IMR-90 (cell line): ENCODE results near the gene MARCHF3. TPM values are rescaled to one million over a fixed set of nuclear protein-coding genes. Genes with fewer than 3 reads are reported as not detected.

Source experiments
- ATAC-seq: fragments of 200-7000 bp; cut with Tn5 transposase; 2 replicates; pipeline ENCODE4 v1.9.1; 2020; ENCODE audit warnings: low read depth, mild to moderate bottlenecking, moderate library complexity
- BruUV-seq: library from RNA; stranded (reverse); fragments of 400-500 nt; replicated peaks from 2 replicates; lab custom pipeline; 2021; lab: Mats Ljungman, UMichigan
- CTCF ChIA-PET: fragments of 300-600 bp; formaldehyde crosslinking; extraction: SDS; loops from one replicate; lab custom pipeline; 2021; ENCODE audit warnings: antibody characterized with exemption; lab: Yijun Ruan, JAX
- POLR2A ChIA-PET: fragments of 300-600 bp; sonication (Branson Sonifier 250); formaldehyde crosslinking; loops from one replicate; lab custom pipeline; 2022; ENCODE audit warnings: antibody characterized with exemption; ENCODE audit not compliant: unreplicated experiment; lab: Charles Lee
- DNase-seq: peaks from one replicate; pipeline ENCODE4 v3.0.0; 2013
- H2AFZ ChIP-seq: replicated peaks from 2 replicates; pipeline ENCODE3; 2013; ENCODE audit warnings: low read length, mild to moderate bottlenecking; ENCODE audit not compliant: poor library complexity
- H2AK5ac ChIP-seq: 2 replicates; pipeline ENCODE4 v1.6.1; 2013; ENCODE audit warnings: low read depth, low read length, inconsistent platforms
- H2AK9ac ChIP-seq: replicated peaks from 2 replicates; pipeline ENCODE3; 2013; ENCODE audit warnings: mild to moderate bottlenecking, low read depth, low read length, moderate library complexity; ENCODE audit not compliant: poor library complexity
- H2BK120ac ChIP-seq: 2 replicates; pipeline ENCODE4 v1.6.1; 2013; ENCODE audit warnings: low read depth, low read length, inconsistent platforms
- H2BK15ac ChIP-seq: 3 replicates; pipeline ENCODE4 v1.6.1; 2013; ENCODE audit warnings: low read depth, low read length, inconsistent platforms
- H2BK20ac ChIP-seq: 2 replicates; pipeline ENCODE4 v1.6.1; 2013; ENCODE audit warnings: low read depth, mild to moderate bottlenecking, inconsistent platforms, low read length, moderate library complexity
- H2BK5ac ChIP-seq: 2 replicates; pipeline ENCODE4 v1.6.1; 2013; ENCODE audit warnings: mild to moderate bottlenecking, low read depth, low read length, inconsistent platforms; ENCODE audit not compliant: poor library complexity, severe bottlenecking
- H3K14ac ChIP-seq: replicated peaks from 2 replicates; pipeline ENCODE4 v1.6.1; 2013; ENCODE audit warnings: low read depth, low read length, inconsistent platforms
- H3K18ac ChIP-seq: 2 replicates; pipeline ENCODE4 v1.6.1; 2013; ENCODE audit warnings: low read depth, low read length, control low read depth
- H3K23ac ChIP-seq: 2 replicates; pipeline ENCODE4 v1.6.1; 2013; ENCODE audit warnings: low read depth, low read length, inconsistent platforms
- H3K27ac ChIP-seq: 2 replicates; pipeline ENCODE4 v1.5.1; 2013; ENCODE audit warnings: mild to moderate bottlenecking, control low read depth, low read length; ENCODE audit not compliant: insufficient read depth
- H3K27me3 ChIP-seq: 2 replicates; pipeline ENCODE4 v1.6.1; 2013; ENCODE audit warnings: low read length; ENCODE audit not compliant: control insufficient read depth, insufficient read depth
- H3K36me3 ChIP-seq: 2 replicates; pipeline ENCODE4 v1.6.1; 2013; ENCODE audit warnings: low read length, mixed read lengths; ENCODE audit not compliant: control insufficient read depth, insufficient read depth
- H3K4ac ChIP-seq: 2 replicates; pipeline ENCODE4 v1.6.1; 2013; ENCODE audit warnings: low read depth, low read length, inconsistent platforms
- H3K4me1 ChIP-seq: 2 replicates; pipeline ENCODE4 v1.6.1; 2013; ENCODE audit warnings: low read length, mixed read lengths; ENCODE audit not compliant: control insufficient read depth, insufficient read depth
- H3K4me2 ChIP-seq: 2 replicates; pipeline ENCODE4 v1.6.1; 2013; ENCODE audit warnings: low read depth, mild to moderate bottlenecking, control low read depth, low read length, moderate library complexity
- H3K4me3 ChIP-seq: 2 replicates; pipeline ENCODE4 v1.5.1; 2013; ENCODE audit warnings: low read depth, mild to moderate bottlenecking, control low read depth, low read length, moderate library complexity; ENCODE audit not compliant: insufficient read depth
- H3K56ac ChIP-seq: 2 replicates; pipeline ENCODE4 v1.6.1; 2013; ENCODE audit warnings: low read length, inconsistent platforms; ENCODE audit not compliant: insufficient read depth; ENCODE audit errors: extremely low read depth
- H3K79me1 ChIP-seq, 2 experiments: 2 replicates each; pipeline ENCODE4 v1.6.1; 2013; ENCODE audit warnings: low read length in 2 of 2, inconsistent platforms in 1 of 2, low read depth in 1 of 2
- H3K9ac ChIP-seq: 2 replicates; pipeline ENCODE4 v1.6.1; 2013; ENCODE audit warnings: low read depth, low read length, control low read depth
- H3K9me1 ChIP-seq: 2 replicates; pipeline ENCODE4 v1.6.1; 2013; ENCODE audit warnings: low read length, inconsistent platforms; ENCODE audit not compliant: insufficient read depth
- H3K9me3 ChIP-seq: 2 replicates; pipeline ENCODE4 v1.6.1; 2013; ENCODE audit warnings: low read length; ENCODE audit not compliant: control insufficient read depth, insufficient read depth
- H4K20me1 ChIP-seq: 2 replicates; pipeline ENCODE4 v1.6.1; 2013; ENCODE audit warnings: low read length, inconsistent platforms; ENCODE audit not compliant: insufficient read depth
- H4K5ac ChIP-seq: 2 replicates; pipeline ENCODE4 v1.6.1; 2013; ENCODE audit warnings: mild to moderate bottlenecking, low read depth, low read length, control low read depth
- H4K8ac ChIP-seq, 2 experiments: 2 replicates each; pipeline ENCODE4 v1.6.1; 2013; ENCODE audit warnings: low read depth in 2 of 2, low read length in 2 of 2, control low read depth in 1 of 2, inconsistent platforms in 1 of 2
- H4K91ac ChIP-seq: 2 replicates; pipeline ENCODE4 v1.6.1; 2013; ENCODE audit warnings: low read depth, low read length, inconsistent platforms; ENCODE audit not compliant: insufficient read depth
- MAZ ChIP-seq: IDR thresholded peaks from 2 replicates; pipeline ENCODE4 v1.6.1; 2012; ENCODE audit warnings: low read depth, mild to moderate bottlenecking, low read length, improper control_type of control experiment, moderate library complexity, borderline replicate concordance
- WGBS, 2 experiments: methylation state at CpG; one replicate each; pipeline versions ENCODE4 v1.1.5 to v1.1.7; 2013; ENCODE audit warnings: missing lambda C conversion rate in 2 of 2; ENCODE audit not compliant: insufficient read length in 1 of 2; ENCODE audit errors: extremely low coverage in 2 of 2; 5-methylcytosine and 5-hydroxymethylcytosine counted together
- dilution Hi-C: fragments of 300-500 bp; cut with HindIII; formaldehyde crosslinking; loops from one replicate; pipeline ENCODE4 v1.14.3; 2018; ENCODE audit warnings: low sequenced_read_pairs; ENCODE audit not compliant: unreplicated experiment
- in situ Hi-C: fragments of 300-500 bp; cut with MboI; formaldehyde crosslinking; loops from 3 replicates; pipeline ENCODE4 v1.14.3; 2019; ENCODE audit warnings: low sequenced_read_pairs, inconsistent platforms, mixed read lengths
- intact Hi-C: fragments of 100-400 bp; cut with micrococcal nuclease; formaldehyde crosslinking; loops from 2 replicates; pipeline ENCODE4 v1.10.0; 2022
- polyA plus RNA-seq, 3 experiments: library from polyadenylated mRNA; depleted of rRNA; stranded (reverse); fragments of >200 nt; gene quantifications; 2 replicates each; pipeline ENCODE4 v1.2.3, GENCODE V29; 2012; ENCODE audit warnings: low replicate concordance in 1 of 3
- total RNA-seq: library from RNA; depleted of rRNA; stranded (reverse); fragments of >200 nt; gene quantifications from 2 replicates; pipeline ENCODE4 v1.2.3, GENCODE V29; 2012

MARCHF3 gene
- total and polyA plus RNA-seq, 2 of the 4 experiments (the other 2 are of a cell fraction): 11.2 to 18.8 TPM

- Histone ChIP-seq H4K91ac (no peak overlapping the region), H2BK5ac (no peak overlapping the region), H2AK5ac (no peak overlapping the region), H4K5ac (no peak overlapping the region), H4K8ac (no peak overlapping the region), H3K4ac (no peak overlapping the region), H3K4me3 (no peak overlapping the region), H3K9me1 (0 out of 2 replicates have a peak, but pooled peaks cover 4% of the 10 kb centered on the region), H3K4me1 (peaks cover 3% of the 10 kb centered on the region; the same call in 1 of the 2 replicates), H3K23ac (no peak overlapping the region), H3K56ac (no peak overlapping the region), H3K79me1 (no peaks in the 10 kb centered on the region), H2AFZ (no peak overlapping the region), H3K27ac (no peak overlapping the region), H3K9ac (no peak overlapping the region), H3K27me3 (no peaks in the 10 kb centered on the region), H2BK15ac (no peak overlapping the region), H3K36me3 (no peaks in the 10 kb centered on the region), H3K4me2 (no peak overlapping the region), H4K20me1 (no peaks in the 10 kb centered on the region), H3K14ac (no peak overlapping the region), H2AK9ac (no peak overlapping the region), H3K9me3 (no peaks in the 10 kb centered on the region), H2BK120ac (no peak overlapping the region), H2BK20ac (no peak overlapping the region), H3K18ac (no peak overlapping the region)
- intact Hi-C loops (no loop called here), dilution Hi-C loops (no loop called here), in situ Hi-C loops (no loop called here)
- ATAC-seq (no peak), DNase-seq (no peak)
- ChIA-PET POLR2A (no interaction called here), CTCF (interaction anchor here (0.9 kb wide), 1 partner anchor 8 kb away, joined by 3 read pairs; no protein-coding TSS in a partner anchor)
- no TSS peak for BruUV-seq
- no peak for TF ChIP-seq MAZ
- WGBS, 2 experiments: no CpG with 5 or more reads among the region's 1 CpG
Measured at GRCh38 chr5:127077366-127077765, 47.0 kb upstream of the MARCHF3 start.
